ENCODE measurements around the gene DPY19L3.
"Not testable (repeated sequence)": the region's sequence is repeated elsewhere in the genome, so short reads cannot be mapped to it uniquely, and the experiment has no call there.

Gene DPY19L3

GRCh38 chr19:32447534-32447933 is 42.0 kb downstream of the DPY19L3 start:
- DNase-seq, result not testable (repeated sequence)

- DNase-seq, result no peak
Observed at GRCh38 chr19:32448026-32448425, 42.5 kb downstream of the DPY19L3 start.

- DNase-seq, result no peak
Observed at GRCh38 chr19:32450217-32450616, 44.6 kb downstream of the DPY19L3 start.

GRCh38 chr19:32453736-32454135 is 48.2 kb downstream of the DPY19L3 start:
- DNase-seq, result no peak

- DNase-seq, result no peak
Observed at GRCh38 chr19:32456406-32456805, 50.8 kb downstream of the DPY19L3 start.

- DNase-seq, result no peak
Observed at GRCh38 chr19:32457571-32458158, 52.1 kb downstream of the DPY19L3 start.

GRCh38 chr19:32458500-32459123 is 53.0 kb downstream of the DPY19L3 start:
- no peak for DNase-seq

GRCh38 chr19:32459204-32459865 is 53.8 kb downstream of the DPY19L3 start:
- DNase-seq, result no peak

- no peak for DNase-seq
Observed at GRCh38 chr19:32460476-32460875, 54.9 kb downstream of the DPY19L3 start.

GRCh38 chr19:32464279-32464678 is 58.7 kb downstream of the DPY19L3 start:
- DNase-seq, result no peak

- DNase-seq, result no peak
Observed at GRCh38 chr19:32465176-32465575, 59.6 kb downstream of the DPY19L3 start.

- no peak for DNase-seq
Observed at GRCh38 chr19:32469795-32470194, 64.2 kb downstream of the DPY19L3 start.

- peak; percentile 32 to 89 for DNase-seq
Observed at GRCh38 chr19:32471095-32471494, 65.5 kb downstream of the DPY19L3 start.

- peak in 1 of 2 experiments; percentile 77 for DNase-seq
Observed at GRCh38 chr19:32471811-32472210, 66.2 kb downstream of the DPY19L3 start.

- DNase-seq, result no peak
Observed at GRCh38 chr19:32475141-32476031, 69.8 kb downstream of the DPY19L3 start.

GRCh38 chr19:32476032-32476350 is 70.4 kb downstream of the DPY19L3 start:
- DNase-seq, result no peak

GRCh38 chr19:32480321-32480720 is 74.8 kb downstream of the DPY19L3 start:
- DNase-seq, result no peak

- no peak for DNase-seq
Observed at GRCh38 chr19:32483574-32483973, 78.0 kb downstream of the DPY19L3 start.

- DNase-seq, result no peak
Observed at GRCh38 chr19:32489971-32490370, 84.4 kb downstream of the DPY19L3 start.

- no peak for DNase-seq
Observed at GRCh38 chr19:32497391-32497790, 91.8 kb downstream of the DPY19L3 start.

- DNase-seq, result no peak
Observed at GRCh38 chr19:32498648-32499200, 93.2 kb downstream of the DPY19L3 start.

GRCh38 chr19:32512498-32512897 is 106.9 kb downstream of the DPY19L3 start:
- DNase-seq, result not testable (repeated sequence)

- no peak for DNase-seq
Observed at GRCh38 chr19:32519023-32519422, 113.5 kb downstream of the DPY19L3 start.

Measured in NCI-H187 (cell line).